ENCODE results near the gene CRYGB. TPM values are rescaled to one million over a fixed set of nuclear protein-coding genes. Genes with fewer than 3 reads are reported as not detected.
"Not testable (repeated sequence)": the region's sequence is repeated elsewhere in the genome, so short reads cannot be mapped to it uniquely, and the experiment has no call there.

CRYGB gene
- total and polyA plus RNA-seq, 2 donors (not counting 1 experiment from before 2014, with no cell fraction given), result not detected

GRCh38 chr2:208139447-208139846, 6.5 kb downstream of the CRYGB start:
- no peak for TF ChIP-seq EZH2 (IDR thresholded peaks at IDR 0.05; ENCODE audit: low read length, missing control alignments)
- TF ChIP-seq, protein P1, sequence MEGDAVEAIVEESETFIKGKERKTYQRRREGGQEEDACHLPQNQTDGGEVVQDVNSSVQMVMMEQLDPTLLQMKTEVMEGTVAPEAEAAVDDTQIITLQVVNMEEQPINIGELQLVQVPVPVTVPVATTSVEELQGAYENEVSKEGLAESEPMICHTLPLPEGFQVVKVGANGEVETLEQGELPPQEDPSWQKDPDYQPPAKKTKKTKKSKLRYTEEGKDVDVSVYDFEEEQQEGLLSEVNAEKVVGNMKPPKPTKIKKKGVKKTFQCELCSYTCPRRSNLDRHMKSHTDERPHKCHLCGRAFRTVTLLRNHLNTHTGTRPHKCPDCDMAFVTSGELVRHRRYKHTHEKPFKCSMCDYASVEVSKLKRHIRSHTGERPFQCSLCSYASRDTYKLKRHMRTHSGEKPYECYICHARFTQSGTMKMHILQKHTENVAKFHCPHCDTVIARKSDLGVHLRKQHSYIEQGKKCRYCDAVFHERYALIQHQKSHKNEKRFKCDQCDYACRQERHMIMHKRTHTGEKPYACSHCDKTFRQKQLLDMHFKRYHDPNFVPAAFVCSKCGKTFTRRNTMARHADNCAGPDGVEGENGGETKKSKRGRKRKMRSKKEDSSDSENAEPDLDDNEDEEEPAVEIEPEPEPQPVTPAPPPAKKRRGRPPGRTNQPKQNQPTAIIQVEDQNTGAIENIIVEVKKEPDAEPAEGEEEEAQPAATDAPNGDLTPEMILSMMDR (conservative IDR thresholded peaks at IDR 0.05 in 1 of 2, IDR thresholded peaks at IDR 0.05 in 1 of 2; ENCODE audit: low read depth in 1 of 2, low read length in 2 of 2), result no peak
- H3K36me3 ChIP-seq (ENCODE audit: control insufficient read depth, insufficient read depth, low read length), result no peaks in the 10 kb centered on the region

GRCh38 chr2:208138334-208138733, 7.6 kb downstream of the CRYGB start:
- H3K27me3 ChIP-seq (ENCODE audit: control insufficient read depth, insufficient read depth, low read length); H3K4me3 ChIP-seq (replicated peaks in 1 of 4; ENCODE audit: control extremely low read depth in 1 of 4, insufficient read depth in 1 of 4, low read depth in 3 of 4, low read length in 4 of 4); H2AFZ ChIP-seq (ENCODE audit: low read length); H4K20me1 ChIP-seq (ENCODE audit: control insufficient read depth, extremely low read depth, insufficient read depth, low read length); H3K79me2 ChIP-seq (ENCODE audit: control insufficient read depth, insufficient read depth, low read length); H3K9ac ChIP-seq (ENCODE audit: insufficient read depth, low read length); H3K4me2 ChIP-seq (ENCODE audit: extremely low read depth, insufficient read depth, low read length); H3K9me3 ChIP-seq (ENCODE audit: control insufficient read depth, insufficient read depth, low read depth, low read length); H3K27ac ChIP-seq (ENCODE audit: insufficient read depth, low read length); H3K4me1 ChIP-seq (ENCODE audit: control insufficient read depth, extremely low read depth, insufficient read depth, low read length); DNase-seq (ENCODE audit: low read depth in 2 of 2); H3K36me3 ChIP-seq (ENCODE audit: control insufficient read depth, insufficient read depth, low read length): not testable (repeated sequence)

More at GRCh38 chr2:208139447-208139846, 6.5 kb downstream of the CRYGB start:
- Histone ChIP-seq H3K9ac (ENCODE audit: insufficient read depth, low read length) (no peak overlapping the region), H4K20me1 (ENCODE audit: control insufficient read depth, extremely low read depth, insufficient read depth, low read length) (no peaks in the 10 kb centered on the region), H3K4me3 (replicated peaks in 1 of 4; ENCODE audit: control extremely low read depth in 1 of 4, insufficient read depth in 1 of 4, low read depth in 3 of 4, low read length in 4 of 4) (no peak overlapping the region), H3K27ac (ENCODE audit: insufficient read depth, low read length) (no peak overlapping the region), H3K4me1 (ENCODE audit: control insufficient read depth, extremely low read depth, insufficient read depth, low read length) (no peaks in the 10 kb centered on the region), H3K79me2 (ENCODE audit: control insufficient read depth, insufficient read depth, low read length) (no peaks in the 10 kb centered on the region), H2AFZ (ENCODE audit: low read length) (no peak overlapping the region), H3K9me3 (ENCODE audit: control insufficient read depth, insufficient read depth, low read depth, low read length) (no peaks in the 10 kb centered on the region), H3K27me3 (ENCODE audit: control insufficient read depth, insufficient read depth, low read length) (no peaks in the 10 kb centered on the region), H3K4me2 (ENCODE audit: extremely low read depth, insufficient read depth, low read length) (no peak overlapping the region)
- DNase-seq (ENCODE audit: low read depth in 2 of 2), result no peak

DNA sequence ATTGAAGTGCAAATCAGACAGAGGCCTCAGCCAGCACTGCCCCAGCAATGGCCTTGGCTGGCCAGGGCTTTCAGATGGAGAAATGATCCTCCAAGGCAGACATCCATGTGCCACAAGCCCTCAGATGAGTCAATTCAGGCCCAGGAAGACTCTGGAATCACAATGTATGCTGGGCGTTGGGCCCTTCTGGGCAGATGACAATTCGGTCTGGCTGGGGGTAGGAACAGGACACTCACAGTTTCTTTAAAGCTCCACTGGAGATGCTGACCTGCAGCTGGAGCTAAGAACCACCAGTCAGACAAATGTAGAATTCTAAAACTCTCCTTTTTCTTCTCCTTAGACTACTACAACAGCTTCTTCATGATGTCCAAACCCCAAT, 9.3 kb downstream of the CRYGB start:
- Histone ChIP-seq H3K36me3 (ENCODE audit: control insufficient read depth, insufficient read depth, low read length) (no peaks in the 10 kb centered on the region), H3K4me2 (ENCODE audit: extremely low read depth, insufficient read depth, low read length) (no peak overlapping the region)
- DNase-seq (ENCODE audit: low read depth in 2 of 2), result no peak

More for the DNA sequence above, 9.3 kb downstream of the CRYGB start:
- Histone ChIP-seq H4K20me1 (ENCODE audit: control insufficient read depth, extremely low read depth, insufficient read depth, low read length) (no peaks in the 10 kb centered on the region), H3K79me2 (ENCODE audit: control insufficient read depth, insufficient read depth, low read length) (no peaks in the 10 kb centered on the region), H3K9ac (ENCODE audit: insufficient read depth, low read length) (no peak overlapping the region), H3K27me3 (ENCODE audit: control insufficient read depth, insufficient read depth, low read length) (no peaks in the 10 kb centered on the region), H3K4me3 (replicated peaks in 1 of 4; ENCODE audit: control extremely low read depth in 1 of 4, insufficient read depth in 1 of 4, low read depth in 3 of 4, low read length in 4 of 4) (no peak overlapping the region), H2AFZ (ENCODE audit: low read length) (no peak overlapping the region), H3K9me3 (ENCODE audit: control insufficient read depth, insufficient read depth, low read depth, low read length) (no peaks in the 10 kb centered on the region), H3K4me1 (ENCODE audit: control insufficient read depth, extremely low read depth, insufficient read depth, low read length) (no peaks in the 10 kb centered on the region), H3K27ac (ENCODE audit: insufficient read depth, low read length) (no peak overlapping the region)
- TF ChIP-seq EZH2 (IDR thresholded peaks at IDR 0.05; ENCODE audit: low read length, missing control alignments), result no peak
- TF ChIP-seq, protein P1 (conservative IDR thresholded peaks at IDR 0.05 in 1 of 2, IDR thresholded peaks at IDR 0.05 in 1 of 2; ENCODE audit: low read depth in 1 of 2, low read length in 2 of 2), result no peak
